Tibial artery (tissue), 4 donors: Measurements from ENCODE around the gene FAM3D.

ENCODE experiments used
- DNase-seq, 2 donors: peaks; one replicate each; pipeline ENCODE4 v3.0.0-alpha.2; 2019
- H3K27ac ChIP-seq, 2 donors: fragments of 200-600 bp; sonication (generic) in 1 of 2; 1 replicate in 1 of 2; 2 replicates in 1 of 2; pipeline ENCODE4 v1.5.1; 2018 to 2019; ENCODE audit warnings: mild to moderate bottlenecking in 1 of 2
- H3K27me3 ChIP-seq, 2 donors: fragments of 200-600 bp; sonication (generic) in 1 of 2; one replicate each; pipeline versions ENCODE4 v1.5.1 to v1.6.0; 2016 to 2019
- H3K36me3 ChIP-seq, 3 donors: fragments of 200-600 bp; sonication (generic) in 2 of 3; one replicate each; pipeline ENCODE4 v1.5.1; 2016 to 2019; ENCODE audit warnings: mild to moderate bottlenecking in 2 of 3
- H3K4me1 ChIP-seq, 4 donors: fragments of 200-600 bp; sonication (generic) in 2 of 4; 1 replicate in 3 of 4; 2 replicates in 1 of 4; pipeline ENCODE4 v1.5.1; 2016 to 2019
- H3K4me3 ChIP-seq, 2 donors: fragments of 200-600 bp; sonication (generic) in 1 of 2; 1 replicate in 1 of 2; 2 replicates in 1 of 2; pipeline ENCODE4 v1.5.1; 2018 to 2019; ENCODE audit warnings: mild to moderate bottlenecking in 2 of 2
- H3K9me3 ChIP-seq, 3 donors: fragments of 200-600 bp; sonication (generic) in 1 of 3; one replicate each; pipeline ENCODE4 v1.5.1; 2016 to 2019
- CTCF ChIP-seq, 2 experiments: fragments of 200-600 bp in 1 of 2; fragments of 450-650 bp in 1 of 2; IDR thresholded peaks; one replicate each; pipeline ENCODE4 v1.5.1; 2017 to 2019; ENCODE audit warnings: antibody characterized with exemption in 2 of 2, mild to moderate bottlenecking in 1 of 2, moderate library complexity in 1 of 2
- intact Hi-C: fragments of 100-400 bp; cut with DNase I; formaldehyde crosslinking; loops from one replicate; pipeline ENCODE4 v1.15.0; 2023; ENCODE audit warnings: low total_unique reads

FAM3D gene

DNA sequence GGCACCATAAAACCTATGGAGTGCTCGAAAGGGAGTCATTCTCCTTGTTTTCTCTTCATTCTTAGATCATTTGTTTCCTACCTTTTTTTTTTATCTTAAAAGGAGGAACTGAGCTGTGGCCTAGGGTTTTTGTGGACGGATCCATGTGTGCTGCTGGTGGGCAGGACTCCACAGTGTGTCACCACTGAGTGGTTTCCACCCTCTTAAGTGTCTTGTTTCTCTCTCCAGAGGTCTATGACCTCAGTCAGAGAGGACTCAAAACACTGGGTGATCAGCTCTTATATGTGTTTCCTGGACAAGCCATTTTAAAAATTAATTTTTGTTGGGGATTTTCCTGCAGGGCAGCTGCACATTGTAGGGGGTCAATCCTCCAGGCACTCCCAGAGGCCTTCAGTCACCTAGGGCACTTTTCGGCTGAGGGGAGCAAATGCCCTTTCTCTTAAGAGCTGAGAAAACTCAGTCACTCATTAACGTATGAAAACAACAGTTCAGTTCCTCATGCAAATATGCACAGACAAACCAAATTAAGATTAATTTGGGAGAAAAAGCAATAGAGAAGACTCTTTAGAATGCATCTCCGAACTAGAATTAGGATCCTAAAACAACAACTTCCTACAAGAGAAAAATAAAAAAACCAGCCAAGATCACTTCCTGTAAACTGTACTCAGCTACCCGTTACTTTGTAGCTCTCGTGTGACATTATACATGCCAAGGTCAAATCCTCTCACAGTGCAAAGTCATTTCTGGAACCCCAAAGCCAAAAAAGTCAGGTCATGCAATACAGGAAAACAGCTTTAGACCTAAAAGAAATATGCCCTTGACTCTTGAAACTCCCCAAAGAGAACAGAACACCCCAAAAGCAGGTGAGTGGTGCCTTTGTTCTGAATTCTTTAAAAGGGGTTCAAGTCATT is 27.6 kb upstream of the FAM3D start:
- Histone ChIP-seq H3K4me1 (no peaks in the 10 kb centered on the region), H3K36me3 (no peaks in the 10 kb centered on the region), H3K9me3 (no peaks in the 10 kb centered on the region), H3K27me3 (no peaks in the 10 kb centered on the region), H3K4me3 (no peak overlapping the region), H3K27ac (no peak overlapping the region)
- DNase-seq = no peak
- intact Hi-C loops = no loop called here
- TF ChIP-seq CTCF (IDR thresholded peaks at IDR 0.05) = no peak

DNA sequence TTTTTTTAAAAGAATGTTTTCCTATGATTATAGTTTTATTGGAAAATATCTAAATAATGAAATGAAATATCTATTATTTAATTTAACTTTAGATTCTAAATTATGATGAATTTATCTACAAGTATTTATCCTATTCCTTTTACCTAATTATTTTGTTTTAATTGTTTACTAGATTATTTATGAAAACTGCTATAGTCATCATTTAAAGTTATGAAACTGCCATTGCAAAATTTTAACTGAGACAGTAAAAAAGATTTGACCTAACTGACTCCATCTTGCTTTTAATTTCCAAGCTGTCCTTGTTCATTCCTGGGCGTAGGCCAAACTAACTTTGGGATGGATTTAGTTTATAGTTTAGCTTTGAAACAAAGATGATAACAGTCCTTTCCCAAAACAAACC is 25.9 kb upstream of the FAM3D start:
- no peaks in the 10 kb centered on the region for H3K27me3 ChIP-seq
- intact Hi-C loops = no loop called here
- no peak for TF ChIP-seq CTCF (IDR thresholded peaks at IDR 0.05)
- H3K4me3 ChIP-seq = no peak overlapping the region
- no peaks in the 10 kb centered on the region for H3K36me3 ChIP-seq
- H3K4me1 ChIP-seq = no peaks in the 10 kb centered on the region
- no peak for DNase-seq
- H3K9me3 ChIP-seq = no peaks in the 10 kb centered on the region
- H3K27ac ChIP-seq = no peak overlapping the region

GRCh38 chr3:58691997-58692396 is 25.4 kb upstream of the FAM3D start:
- no peak for DNase-seq
- intact Hi-C loops = no loop called here

GRCh38 chr3:58690490-58690889 is 23.9 kb upstream of the FAM3D start:
- H3K36me3 ChIP-seq = no peaks in the 10 kb centered on the region
- no peak for TF ChIP-seq CTCF (IDR thresholded peaks at IDR 0.05)
- no peak for DNase-seq
- H3K4me3 ChIP-seq = no peak overlapping the region
- peaks cover 0 to 4% of the 10 kb centered on the region in 2 donors for H3K27me3 ChIP-seq
- no peaks in the 10 kb centered on the region for H3K4me1 ChIP-seq
- H3K9me3 ChIP-seq = no peaks in the 10 kb centered on the region
- H3K27ac ChIP-seq = no peak overlapping the region
- intact Hi-C loops = no loop called here

More at GRCh38 chr3:58691997-58692396, 25.4 kb upstream of the FAM3D start:
- peaks cover 0 to 2% of the 10 kb centered on the region in 2 donors for H3K27me3 ChIP-seq
- TF ChIP-seq CTCF (IDR thresholded peaks at IDR 0.05) = no peak
- H3K36me3 ChIP-seq = no peaks in the 10 kb centered on the region
- no peak overlapping the region for H3K27ac ChIP-seq
- H3K4me3 ChIP-seq = no peak overlapping the region
- no peaks in the 10 kb centered on the region for H3K4me1 ChIP-seq
- no peaks in the 10 kb centered on the region for H3K9me3 ChIP-seq

DNA sequence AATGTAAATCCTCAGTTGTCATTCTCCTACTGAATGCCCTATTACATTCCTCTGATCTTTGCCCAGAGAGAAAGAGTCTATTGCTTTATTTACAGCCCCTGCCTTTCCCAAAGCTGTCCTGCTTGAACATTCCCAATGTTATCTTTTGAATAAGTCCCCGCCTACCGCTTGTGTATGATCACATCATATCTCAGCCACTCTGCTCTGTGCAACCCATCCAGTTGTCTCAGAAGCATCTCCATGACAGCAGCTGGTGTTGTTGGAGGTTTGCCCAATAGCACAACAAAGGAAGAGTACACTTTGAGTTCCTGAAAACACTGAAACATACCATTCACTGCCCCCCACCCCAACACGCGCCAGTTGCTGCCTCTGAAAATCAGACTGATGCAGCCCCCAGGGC is 22.0 kb upstream of the FAM3D start:
- Histone ChIP-seq H3K9me3 (no peaks in the 10 kb centered on the region), H3K27me3 (peaks cover 0 to 4% of the 10 kb centered on the region in 2 donors), H3K4me1 (no peaks in the 10 kb centered on the region), H3K36me3 (no peaks in the 10 kb centered on the region), H3K4me3 (no peak overlapping the region), H3K27ac (no peak overlapping the region)
- intact Hi-C loops = no loop called here
- TF ChIP-seq CTCF (IDR thresholded peaks at IDR 0.05) = no peak
- DNase-seq = no peak
